ENCODE measurements around the gene CCL21. TPM values are rescaled to one million over a fixed set of nuclear protein-coding genes. Genes with fewer than 3 reads are reported as not detected.

The CCL21 gene
- total and polyA plus RNA-seq, 2 of the 4 experiments (the other 2 are of a cell fraction): not detected

GRCh38 chr9:34691936-34692315 lies 18.0 kb downstream of the CCL21 start:
- Histone ChIP-seq H2AFZ (replicated peaks; ENCODE audit: low read length, poor library complexity) (no peak overlapping the region), H3K36me3 (ENCODE audit: control insufficient read depth, insufficient read depth, low read length) (no peaks in the 10 kb centered on the region), H4K20me1 (ENCODE audit: insufficient read depth, low read length) (no peaks in the 10 kb centered on the region), H3K23ac (ENCODE audit: low read depth, low read length) (no peak overlapping the region), H2BK120ac (ENCODE audit: low read depth, low read length) (no peak overlapping the region), H3K4me2 (ENCODE audit: low read depth, low read length) (no peak overlapping the region), H3K56ac (ENCODE audit: extremely low read depth, insufficient read depth, low read length) (no peak overlapping the region), H3K18ac (ENCODE audit: low read depth, low read length) (no peak overlapping the region), H3K9me1 (ENCODE audit: insufficient read depth, low read length) (0 out of 2 replicates have a peak, but pooled peaks cover 4% of the 10 kb centered on the region), H2BK20ac (ENCODE audit: low read depth, low read length) (no peak overlapping the region), H4K5ac (ENCODE audit: low read depth, low read length) (no peak overlapping the region), H3K4ac (ENCODE audit: low read depth, low read length) (no peak overlapping the region), H3K4me1 (ENCODE audit: control insufficient read depth, insufficient read depth, low read length) (no peaks in the 10 kb centered on the region), H3K27me3 (ENCODE audit: control insufficient read depth, insufficient read depth, low read length) (no peaks in the 10 kb centered on the region), H3K9ac (ENCODE audit: low read depth, low read length) (no peak overlapping the region), H4K8ac (ENCODE audit: low read depth in 2 of 2, low read length in 2 of 2) (no peak overlapping the region), H3K27ac (ENCODE audit: insufficient read depth, low read length) (no peak overlapping the region), H3K14ac (replicated peaks; ENCODE audit: low read depth, low read length) (no peak overlapping the region), H2AK5ac (ENCODE audit: low read depth, low read length) (no peak overlapping the region), H3K4me3 (ENCODE audit: insufficient read depth, low read depth, low read length) (no peak overlapping the region), H4K91ac (ENCODE audit: insufficient read depth, low read depth, low read length) (no peak overlapping the region), H2BK15ac (ENCODE audit: low read depth, low read length) (no peak overlapping the region), H2AK9ac (replicated peaks; ENCODE audit: low read depth, low read length, poor library complexity) (no peak overlapping the region), H2BK5ac (ENCODE audit: low read depth, low read length, poor library complexity, severe bottlenecking) (no peak overlapping the region), H3K9me3 (ENCODE audit: control insufficient read depth, insufficient read depth, low read length) (no peaks in the 10 kb centered on the region), H3K79me1 (ENCODE audit: low read depth in 1 of 2, low read length in 2 of 2) (no peaks in the 10 kb centered on the region)
- ChIA-PET POLR2A (ENCODE audit: unreplicated experiment) (interaction anchor here (0.6 kb wide), 1 partner anchor 419 kb away, joined by 3 read pairs; no protein-coding TSS in a partner anchor), CTCF (interaction anchor here (0.6 kb wide), 2 partner anchors 23 to 961 kb away, joined by 3 to 4 read pairs; no protein-coding TSS in a partner anchor)
- no peak for TF ChIP-seq MAZ (IDR thresholded peaks at IDR 0.05; ENCODE audit: borderline replicate concordance, low read depth, low read length)
- no peak for TF ChIP-seq RCOR1 (IDR thresholded peaks at IDR 0.05; ENCODE audit: insufficient replicate concordance, low read length)
- TF ChIP-seq CTCF (conservative IDR thresholded peaks at IDR 0.05; ENCODE audit: low read depth, low read length): no peak
- TF ChIP-seq USF2 (IDR thresholded peaks at IDR 0.05; ENCODE audit: low read depth, low read length): no peak
- TF ChIP-seq CHD1 (IDR thresholded peaks at IDR 0.05; ENCODE audit: low read depth, low read length): no peak
- no peak for TF ChIP-seq RAD21 (IDR thresholded peaks at IDR 0.05; ENCODE audit: low read length)
- no peak for TF ChIP-seq SMC3 (IDR thresholded peaks at IDR 0.05; ENCODE audit: low read depth, low read length)
- TF ChIP-seq FOS (IDR thresholded peaks at IDR 0.05; ENCODE audit: low read depth, low read length): no peak
- TF ChIP-seq CEBPB (IDR thresholded peaks at IDR 0.05; ENCODE audit: low read depth, low read length): no peak
- TF ChIP-seq RFX5 (IDR thresholded peaks at IDR 0.05; ENCODE audit: low read depth, low read length): no peak
- TF ChIP-seq NFE2L2 (IDR thresholded peaks at IDR 0.05; ENCODE audit: low read depth, low read length): no peak
- ATAC-seq (ENCODE audit: low read depth) (no peak), DNase-seq (no peak)
- intact Hi-C loops (cut with micrococcal nuclease) (no loop called here), in situ Hi-C loops (cut with MboI; ENCODE audit: low sequenced_read_pairs) (no loop called here), dilution Hi-C loops (cut with HindIII; ENCODE audit: low sequenced_read_pairs, unreplicated experiment) (no loop called here)
- no CpG with 5 or more reads among the region's 5 CpGs for WGBS, 2 experiments (ENCODE audit: extremely low coverage in 2 of 2, insufficient read length in 1 of 2)
- no TSS peak for BruUV-seq (replicated peaks)

Data from IMR-90 (cell line).